ENCODE data around the gene ALDOC.

Gene ALDOC

GRCh38 chr17:28530250-28530649 is 46.4 kb downstream of the ALDOC start:
- no peak for DNase-seq

- no peak for DNase-seq
These were observed 47.7 kb downstream of the ALDOC start for GRCh38 chr17:28529013-28529400.

GRCh38 chr17:28528327-28529012 is 48.2 kb downstream of the ALDOC start:
- DNase-seq, result no peak

GRCh38 chr17:28527859-28528258 is 48.8 kb downstream of the ALDOC start:
- no peak for DNase-seq

- no peak for DNase-seq
These were observed 49.5 kb downstream of the ALDOC start for GRCh38 chr17:28527181-28527681.

GRCh38 chr17:28526381-28526780 is 50.3 kb downstream of the ALDOC start:
- DNase-seq, result no peak

GRCh38 chr17:28524476-28525424 is 51.9 kb downstream of the ALDOC start:
- no peak for DNase-seq

GRCh38 chr17:28523876-28524275 is 52.8 kb downstream of the ALDOC start:
- no peak for DNase-seq

GRCh38 chr17:28523186-28523585 is 53.5 kb downstream of the ALDOC start:
- DNase-seq, result no peak
